Natural killer cell treated with Interleukin-12 subunit alpha and Interleukin-12 subunit beta and Interleukin-15 and Interleukin-18, amount 100 ng/mL, for 72 hours (primary cell): ENCODE results near the gene UBE2C. TPM values are rescaled to one million over a fixed set of nuclear protein-coding genes. Genes with fewer than 3 reads are reported as not detected.

ENCODE experiments used
- ATAC-seq, 2 donors: fragments of 150-1000 bp; cut with Tn5 transposase in 1 of 2; sonication (Bioruptor Pico), chemical (Tn5 transposase) in 1 of 2; 2 replicates each; pipeline ENCODE4 v1.10.0; 2021
- DNase-seq: peaks from one replicate; pipeline ENCODE4 v3.0.0; 2022; ENCODE audit warnings: low spot score
- H3K27ac Mint-ChIP-seq, 2 donors: 1 replicate in 1 of 2; 2 replicates in 1 of 2; pipeline ENCODE4 v1.8.0; 2022; ENCODE audit warnings: mixed read lengths in 2 of 2, mild to moderate bottlenecking in 1 of 2, moderate library complexity in 1 of 2
- H3K27me3 Mint-ChIP-seq, 2 donors: 1 replicate in 1 of 2; 2 replicates in 1 of 2; pipeline ENCODE4 v1.8.0; 2022; ENCODE audit warnings: mixed read lengths in 2 of 2
- H3K36me3 Mint-ChIP-seq: one replicate; pipeline ENCODE4 v1.8.0; 2022; ENCODE audit warnings: mixed read lengths
- H3K4me1 Mint-ChIP-seq, 2 donors: 1 replicate in 1 of 2; 2 replicates in 1 of 2; pipeline ENCODE4 v1.8.0; 2022; ENCODE audit warnings: low read depth in 2 of 2, mixed read lengths in 2 of 2, mild to moderate bottlenecking in 1 of 2
- H3K4me3 Mint-ChIP-seq: one replicate; pipeline ENCODE4 v1.8.0; 2022; ENCODE audit warnings: mixed read lengths
- H3K9me3 Mint-ChIP-seq: 2 replicates; pipeline ENCODE4 v1.8.0; 2022; ENCODE audit warnings: mixed read lengths
- total RNA-seq, 2 donors: library from RNA; stranded (reverse); gene quantifications; one replicate each; pipeline ENCODE4 v1.2.3, GENCODE V29; 2022

Gene UBE2C
- total RNA-seq, 2 donors from 2014 or later = 89.7 to 139 TPM

GRCh38 chr20:45866454-45866853 is 54.0 kb downstream of the UBE2C start:
- H3K9me3 Mint-ChIP-seq = no peaks in the 10 kb centered on the region
- H3K27me3 Mint-ChIP-seq = no peaks in the 10 kb centered on the region
- no peaks in the 10 kb centered on the region for H3K36me3 Mint-ChIP-seq
- no peak overlapping the region for H3K4me3 Mint-ChIP-seq
- H3K27ac Mint-ChIP-seq = no peak overlapping the region
- no peaks in the 10 kb centered on the region for H3K4me1 Mint-ChIP-seq
- DNase-seq (no peak), ATAC-seq (no peak)

Other genes with a start within 250 kb of the UBE2C start
- not detected for gene WFDC8, start 233.4 kb upstream of the UBE2C start, total RNA-seq
- gene WFDC10A, start 182.9 kb upstream of the UBE2C start, total RNA-seq = not detected
- not detected for gene WFDC9, start 181.4 kb upstream of the UBE2C start, total RNA-seq
- not detected for gene WFDC11, start 142.4 kb upstream of the UBE2C start, total RNA-seq
- not detected for gene WFDC13, start 110.6 kb upstream of the UBE2C start, total RNA-seq
- gene WFDC10B, start 107.6 kb upstream of the UBE2C start, total RNA-seq = not detected
- gene SPINT4, start 90.3 kb upstream of the UBE2C start, total RNA-seq = not detected
- gene WFDC3, start 20.8 kb upstream of the UBE2C start, total RNA-seq = not detected
- 10 to 100 TPM; 25.5 to 30.4 TPM for gene DNTTIP1, start 20.7 kb upstream of the UBE2C start, total RNA-seq
- not detected for gene TNNC2, start 14.7 kb downstream of the UBE2C start, total RNA-seq
- 1 to 10 TPM; 1.5 to 2.2 TPM for gene SNX21, start 21.2 kb downstream of the UBE2C start, total RNA-seq
- gene ACOT8, start 44.7 kb downstream of the UBE2C start, total RNA-seq = 10 to 100 TPM; 24.4 to 26.2 TPM
- 1 to 10 TPM; 5.5 to 6.4 TPM for gene ZSWIM3, start 45.0 kb downstream of the UBE2C start, total RNA-seq
- gene ZSWIM1, start 68.6 kb downstream of the UBE2C start, total RNA-seq = 1 to 10 TPM; 2.7 to 3.2 TPM
- 1 to 10 TPM in 1 of 2 donors, not detected in 1; 1.0 TPM for gene SPATA25, start 75.0 kb downstream of the UBE2C start, total RNA-seq
- 1 to 10 TPM in 1 of 2 donors, under 1 TPM in 1; 0.29 to 1.9 TPM for gene NEURL2, start 78.6 kb downstream of the UBE2C start, total RNA-seq
- 10 to 100 TPM; 42.2 to 55.6 TPM for gene CTSA, start 78.7 kb downstream of the UBE2C start, total RNA-seq
- 1 to 10 TPM; 3.0 to 8.8 TPM for gene PLTP, start 99.5 kb downstream of the UBE2C start, total RNA-seq
- 10 to 100 TPM; 33.7 to 41.1 TPM for gene PCIF1, start 122.0 kb downstream of the UBE2C start, total RNA-seq
- 10 to 100 TPM; 44.4 to 62.6 TPM for gene ZNF335, start 159.6 kb downstream of the UBE2C start, total RNA-seq
- gene MMP9, start 196.3 kb downstream of the UBE2C start, total RNA-seq = under 1 TPM in 1 of 2 donors, not detected in 1; 0.17 TPM
- gene SLC12A5, start 216.6 kb downstream of the UBE2C start, total RNA-seq = not detected